ENCODE measurements around the gene NPFF.

NPFF gene

DNA sequence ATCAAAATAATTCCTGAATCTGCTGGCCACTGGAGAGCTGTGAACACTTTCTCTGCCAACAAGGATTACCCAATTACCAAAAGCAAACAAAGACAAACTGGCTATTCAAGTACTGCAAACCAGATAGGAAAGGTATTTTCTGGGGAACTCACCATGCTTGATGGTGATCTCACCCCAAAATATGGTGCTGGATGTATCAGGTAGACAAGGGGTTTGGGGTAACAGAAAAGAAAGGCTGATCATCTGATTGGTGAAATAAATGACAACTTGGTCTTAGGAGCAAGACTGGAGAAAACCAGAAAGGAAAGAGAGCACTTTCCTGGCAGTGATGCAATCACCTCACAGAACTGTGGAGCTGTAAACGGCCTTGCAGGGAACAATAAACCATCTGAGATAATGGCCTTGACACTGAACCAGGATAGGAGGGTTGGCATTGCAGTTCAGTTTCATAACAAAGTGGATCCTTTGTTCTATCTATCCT lies 31.0 kb upstream of the NPFF start:
- Histone ChIP-seq H3K9ac (no peak overlapping the region), H3K36me3 (peaks cover 92 to 100% (median 99%) of the 10 kb centered on the region in 11 experiments), H3K27ac (no peak overlapping the region), H3K9me3 (replicated peaks in 1 of 11) (no peaks in the 10 kb centered on the region), H3K4me3 (no peak overlapping the region), H4K20me1 (no peaks in the 10 kb centered on the region), H3K4me1 (peaks cover 5 to 32% (median 10%) of the 10 kb centered on the region in 10 experiments; a peak in 15 of 20 replicates), H3K4me2 (no peak overlapping the region), H3K27me3 (no peaks in the 10 kb centered on the region)
- 0 out of 22 replicates have a peak, but pooled peaks of 1 of the 11 experiments have one; percentile 8 for TF ChIP-seq Cebpa-rat (IDR thresholded peaks at IDR 0.05)

DNA sequence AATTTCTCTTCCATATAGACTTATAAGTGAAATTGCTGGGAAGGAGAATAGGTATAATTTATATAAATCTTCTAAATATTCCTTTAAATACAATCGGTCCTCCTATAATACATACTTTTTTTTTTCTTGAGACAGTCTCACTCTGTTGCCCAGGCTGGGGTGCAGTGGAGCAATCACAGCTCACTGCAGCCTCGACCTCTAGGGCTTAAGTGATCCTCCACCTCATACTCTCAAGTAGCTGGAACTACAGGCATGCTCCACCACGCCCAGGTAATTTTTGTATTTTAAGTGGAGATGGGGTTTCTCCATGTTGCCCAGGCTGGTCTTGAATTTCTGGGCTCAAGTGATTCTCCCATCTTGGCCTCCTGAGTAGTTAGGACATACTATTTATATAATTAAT lies 29.7 kb upstream of the NPFF start:
- peaks cover 93 to 100% (median 100%) of the 10 kb centered on the region in 11 experiments for H3K36me3 ChIP-seq
- no peak for TF ChIP-seq Cebpa-rat (IDR thresholded peaks at IDR 0.05)

DNA sequence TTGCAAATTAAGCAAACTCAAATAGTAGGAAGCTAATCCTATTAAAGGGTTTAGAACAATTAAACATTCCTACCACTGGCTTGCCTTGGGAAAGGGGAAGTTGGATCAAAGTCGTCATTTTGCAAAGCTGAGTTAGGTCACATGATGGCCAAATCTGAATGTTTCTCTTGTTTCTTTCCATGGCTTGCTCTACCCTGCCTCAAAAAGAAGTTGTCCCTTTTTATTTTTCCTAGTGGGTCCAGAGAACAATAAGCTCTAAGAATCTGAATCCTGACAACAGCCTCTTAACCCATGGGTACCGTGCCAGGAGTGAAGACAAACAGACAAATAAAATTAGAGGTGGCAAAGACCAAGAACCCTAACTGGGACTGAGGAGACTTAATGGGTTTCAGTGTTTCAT lies 26.2 kb upstream of the NPFF start:
- H4K20me1 ChIP-seq: no peaks in the 10 kb centered on the region
- H3K4me3 ChIP-seq: no peak overlapping the region
- no peaks in the 10 kb centered on the region for H3K9me3 ChIP-seq (replicated peaks in 1 of 11)
- peak overlapping the region in 3 of 11 experiments; percentile 39 to 83 (median 57); a peak in 5 of 22 replicates for H3K27ac ChIP-seq
- peaks cover 97 to 100% (median 99%) of the 10 kb centered on the region in 11 experiments for H3K36me3 ChIP-seq
- peak overlapping the region in 1 of 11 experiments; percentile 49; a peak in 2 of 22 replicates for H3K9ac ChIP-seq
- H3K4me1 ChIP-seq: peaks cover 0 to 38% (median 0%) of the 10 kb centered on the region in 10 experiments; a peak in 4 of 20 replicates
- H3K27me3 ChIP-seq: no peaks in the 10 kb centered on the region
- H3K4me2 ChIP-seq: peak overlapping the region in 3 of 11 experiments; percentile 31 to 75 (median 57); a peak in 4 of 22 replicates
- no peak for TF ChIP-seq Cebpa-rat (IDR thresholded peaks at IDR 0.05)

More for the DNA sequence above, 29.7 kb upstream of the NPFF start:
- H4K20me1 ChIP-seq: no peaks in the 10 kb centered on the region
- no peak overlapping the region for H3K4me3 ChIP-seq
- H3K4me1 ChIP-seq: peaks cover 5 to 38% (median 10%) of the 10 kb centered on the region in 10 experiments; a peak in 15 of 20 replicates
- no peak overlapping the region for H3K9ac ChIP-seq
- H3K27me3 ChIP-seq: no peaks in the 10 kb centered on the region
- no peaks in the 10 kb centered on the region for H3K9me3 ChIP-seq (replicated peaks in 1 of 11)
- H3K4me2 ChIP-seq: no peak overlapping the region
- H3K27ac ChIP-seq: no peak overlapping the region

DNA sequence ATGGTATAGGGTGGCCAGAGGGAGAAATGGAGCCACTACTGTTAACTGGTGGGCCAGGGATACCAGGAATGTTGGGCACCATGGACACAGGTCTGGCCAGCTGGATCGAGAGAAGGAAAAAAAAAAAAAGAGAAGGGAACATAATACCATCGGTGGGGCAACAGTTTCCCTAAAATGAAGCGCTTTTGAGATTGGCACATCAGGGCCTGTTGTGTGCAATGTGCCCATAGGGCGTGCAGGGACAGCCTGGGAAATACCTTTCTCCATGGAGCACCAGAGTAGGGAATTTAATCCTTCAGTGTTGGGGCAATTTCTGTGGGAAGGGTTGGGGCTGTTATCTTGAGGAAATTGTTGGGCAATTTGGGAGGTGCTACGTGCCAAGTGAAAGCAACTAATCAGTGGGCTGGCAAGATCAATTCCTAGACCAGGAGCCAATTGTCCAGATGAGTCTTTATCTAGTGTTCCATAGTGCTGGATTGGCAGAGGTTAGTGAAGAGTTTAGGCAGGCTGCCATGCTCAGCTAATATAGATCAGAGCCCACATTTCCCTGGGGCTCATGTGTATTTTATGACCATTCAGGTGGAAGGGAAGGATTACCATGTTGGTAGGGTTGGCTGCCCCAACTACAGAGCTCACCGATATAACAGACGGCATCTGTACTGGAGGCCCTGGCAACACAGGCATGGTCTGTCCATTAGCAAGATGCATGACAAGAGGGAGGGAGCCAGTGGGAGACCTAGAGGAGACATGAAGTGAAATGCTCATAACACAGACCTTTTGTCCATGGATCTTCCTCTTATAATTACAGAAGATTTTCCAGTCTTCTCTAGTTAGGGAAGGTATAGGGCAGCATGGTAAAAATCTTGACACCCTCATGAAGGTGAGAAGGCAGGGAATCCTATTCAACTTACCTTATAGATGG lies 25.5 kb upstream of the NPFF start:
- Histone ChIP-seq H3K9me3 (replicated peaks in 1 of 11) (no peaks in the 10 kb centered on the region), H3K27ac (peak overlapping the region in 2 of 11 experiments; percentile 57 to 83; a peak in 2 of 22 replicates), H3K36me3 (peaks cover 91 to 100% (median 95%) of the 10 kb centered on the region in 11 experiments), H3K4me3 (no peak overlapping the region), H3K27me3 (no peaks in the 10 kb centered on the region), H3K4me1 (peaks cover 0 to 38% (median 0%) of the 10 kb centered on the region in 10 experiments; a peak in 5 of 20 replicates), H3K9ac (no peak overlapping the region), H3K4me2 (peak overlapping the region in 2 of 11 experiments; percentile 57 to 75; a peak in 3 of 22 replicates), H4K20me1 (no peaks in the 10 kb centered on the region)
- TF ChIP-seq Cebpa-rat (IDR thresholded peaks at IDR 0.05): no peak

DNA sequence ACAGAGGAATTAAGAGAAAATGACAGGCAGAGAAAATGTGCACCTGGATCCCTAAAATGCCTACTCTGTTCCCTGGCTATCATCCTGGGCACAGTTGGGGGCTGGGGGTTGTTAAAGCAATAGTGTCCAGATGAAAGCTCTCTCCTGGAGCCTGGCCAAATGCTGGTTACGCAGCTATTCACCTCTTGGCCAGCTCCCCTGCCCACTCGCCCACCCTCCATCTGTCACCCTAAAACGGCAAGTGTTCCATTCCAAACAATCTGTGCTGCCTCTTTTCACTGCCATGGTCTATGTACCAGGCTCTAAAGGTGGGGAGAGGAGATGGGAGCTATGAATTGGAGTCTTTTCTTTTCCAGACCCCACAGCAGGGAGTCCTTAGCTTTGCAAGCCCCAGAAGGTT lies 24.7 kb upstream of the NPFF start:
- H3K9me3 ChIP-seq (replicated peaks in 1 of 11): no peaks in the 10 kb centered on the region
- H3K9ac ChIP-seq: no peak overlapping the region
- no peak overlapping the region for H3K4me3 ChIP-seq
- no peak overlapping the region for H3K4me2 ChIP-seq
- H3K4me1 ChIP-seq: peaks cover 0 to 38% (median 0%) of the 10 kb centered on the region in 10 experiments; a peak in 5 of 20 replicates
- H3K27me3 ChIP-seq: no peaks in the 10 kb centered on the region
- peaks cover 90 to 100% (median 95%) of the 10 kb centered on the region in 11 experiments for H3K36me3 ChIP-seq
- TF ChIP-seq Cebpa-rat (IDR thresholded peaks at IDR 0.05): no peak
- H4K20me1 ChIP-seq: 0 out of 22 replicates have a peak, but pooled peaks cover 0 to 4% (median 0%) of the 10 kb centered on the region in 11 experiments
- no peak overlapping the region for H3K27ac ChIP-seq

DNA sequence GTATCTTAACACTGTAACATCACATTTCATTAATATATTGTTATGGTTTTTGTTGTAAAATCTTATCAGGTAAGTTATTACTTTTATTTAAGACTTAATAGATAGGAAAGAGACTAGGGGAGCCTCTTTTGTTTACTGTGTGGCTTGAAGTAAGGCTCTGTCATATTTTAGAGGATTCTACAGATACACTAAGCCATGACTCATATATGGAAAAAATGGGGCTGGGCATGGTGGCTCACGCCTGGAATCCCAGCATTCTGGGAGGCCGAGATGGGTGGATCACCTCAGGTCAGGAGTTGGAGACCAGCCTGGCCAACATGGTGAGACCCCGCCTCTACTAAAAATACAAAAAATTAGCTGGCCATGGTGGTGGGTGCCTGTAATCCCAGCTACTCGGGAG lies 23.6 kb upstream of the NPFF start:
- H3K9me3 ChIP-seq (replicated peaks in 1 of 11): no peaks in the 10 kb centered on the region
- no peaks in the 10 kb centered on the region for H3K27me3 ChIP-seq
- no peak for TF ChIP-seq Cebpa-rat (IDR thresholded peaks at IDR 0.05)
- no peak overlapping the region for H3K9ac ChIP-seq
- 0 out of 22 replicates have a peak, but pooled peaks cover 0 to 4% (median 0%) of the 10 kb centered on the region in 11 experiments for H4K20me1 ChIP-seq
- H3K4me2 ChIP-seq: no peak overlapping the region
- no peak overlapping the region for H3K4me3 ChIP-seq
- H3K36me3 ChIP-seq: peaks cover 88 to 100% (median 91%) of the 10 kb centered on the region in 11 experiments
- no peak overlapping the region for H3K27ac ChIP-seq
- peaks cover 0 to 33% (median 0%) of the 10 kb centered on the region in 10 experiments; a peak in 5 of 20 replicates for H3K4me1 ChIP-seq

DNA sequence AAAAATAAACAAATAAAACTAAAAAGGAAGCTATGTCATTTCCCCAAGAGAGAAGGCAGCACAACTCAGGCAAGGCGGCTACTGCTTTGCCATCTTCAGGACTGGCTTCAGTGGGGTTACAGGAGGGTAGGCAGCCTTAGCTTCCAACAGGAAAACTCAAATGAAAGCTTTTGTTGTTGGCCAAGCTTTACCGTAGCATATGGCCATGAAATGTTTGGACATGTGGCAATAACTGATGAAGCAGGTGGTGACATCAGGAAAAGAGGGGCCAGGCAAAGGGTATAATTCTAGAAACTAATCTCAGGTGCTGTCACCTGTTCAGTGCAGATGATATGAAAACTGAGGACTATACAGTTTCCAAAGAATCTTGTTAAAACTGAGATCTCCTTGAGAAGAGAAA lies 22.8 kb upstream of the NPFF start:
- Histone ChIP-seq H3K9me3 (replicated peaks in 1 of 11) (no peaks in the 10 kb centered on the region), H4K20me1 (0 out of 22 replicates have a peak, but pooled peaks cover 0 to 4% (median 0%) of the 10 kb centered on the region in 11 experiments), H3K27me3 (no peaks in the 10 kb centered on the region), H3K4me2 (no peak overlapping the region), H3K4me3 (no peak overlapping the region), H3K9ac (no peak overlapping the region), H3K4me1 (peaks cover 0 to 25% (median 0%) of the 10 kb centered on the region in 10 experiments; a peak in 5 of 20 replicates), H3K36me3 (peaks cover 86 to 100% (median 92%) of the 10 kb centered on the region in 11 experiments), H3K27ac (no peak overlapping the region)
- TF ChIP-seq Cebpa-rat (IDR thresholded peaks at IDR 0.05): no peak

DNA sequence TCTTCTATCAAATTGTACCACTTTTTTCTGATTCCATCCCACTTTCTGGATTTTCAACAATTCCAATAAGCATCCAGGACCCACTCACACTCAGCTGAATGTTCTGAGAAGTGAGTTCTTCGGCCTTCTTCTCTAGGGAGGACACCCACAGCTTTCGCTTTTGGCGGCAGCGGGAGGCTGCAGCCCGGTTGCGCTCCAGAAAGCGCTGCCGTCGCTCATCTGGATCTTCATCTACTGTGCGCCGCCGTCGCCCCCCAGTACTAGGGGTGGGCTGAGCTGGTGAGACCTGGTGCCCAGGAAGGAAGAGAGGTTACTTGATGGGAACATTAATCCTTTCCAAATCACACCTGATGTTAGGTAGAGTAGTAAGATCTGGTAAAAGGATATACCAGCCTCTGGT lies 17.2 kb upstream of the NPFF start:
- TF ChIP-seq Cebpa-rat (IDR thresholded peaks at IDR 0.05): no peak
- Histone ChIP-seq H3K36me3 (peaks cover 85 to 100% (median 91%) of the 10 kb centered on the region in 11 experiments), H3K4me1 (peaks cover 8 to 17% (median 13%) of the 10 kb centered on the region in 10 experiments), H3K4me2 (no peak overlapping the region), H3K27ac (no peak overlapping the region), H3K9me3 (replicated peaks in 1 of 11) (no peaks in the 10 kb centered on the region), H4K20me1 (peaks cover 0 to 7% (median 0%) of the 10 kb centered on the region in 11 experiments; a peak in 4 of 22 replicates), H3K4me3 (no peak overlapping the region), H3K27me3 (no peaks in the 10 kb centered on the region), H3K9ac (no peak overlapping the region)

DNA sequence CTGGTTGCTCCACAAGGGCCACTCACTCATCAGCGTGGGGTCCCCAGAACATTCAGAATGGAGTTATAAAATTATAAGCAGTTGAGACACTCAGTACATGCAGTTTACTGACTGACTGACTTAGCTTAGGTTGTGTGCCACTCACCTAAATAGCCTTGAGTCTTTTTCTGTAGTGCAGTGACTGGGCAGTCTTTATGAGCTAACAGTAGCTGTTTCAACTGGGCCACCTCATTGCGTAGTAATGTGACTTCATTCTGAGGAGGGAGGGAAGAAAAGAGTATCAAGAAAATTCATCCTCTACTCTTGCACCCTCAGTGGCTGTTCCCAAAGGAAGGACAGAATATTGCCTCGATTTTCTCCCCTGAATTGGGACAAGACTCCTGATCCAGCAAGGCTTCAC lies 15.8 kb upstream of the NPFF start:
- Histone ChIP-seq H3K4me2 (no peak overlapping the region), H3K4me3 (no peak overlapping the region), H4K20me1 (peaks cover 0 to 7% (median 0%) of the 10 kb centered on the region in 11 experiments; a peak in 4 of 22 replicates), H3K9ac (no peak overlapping the region), H3K27ac (no peak overlapping the region), H3K4me1 (peaks cover 8 to 19% (median 14%) of the 10 kb centered on the region in 10 experiments), H3K36me3 (peaks cover 90 to 100% (median 93%) of the 10 kb centered on the region in 11 experiments), H3K9me3 (replicated peaks in 1 of 11) (no peaks in the 10 kb centered on the region), H3K27me3 (no peaks in the 10 kb centered on the region)
- TF ChIP-seq Cebpa-rat (IDR thresholded peaks at IDR 0.05): no peak
